Spleen (tissue), 11 donors: ENCODE results near the gene CYP24A1. TPM values are rescaled to one million over a fixed set of nuclear protein-coding genes. Genes with fewer than 3 reads are reported as not detected.

Experiments used
- DNase-seq: peaks from one replicate; pipeline ENCODE4 v3.0.0-alpha.2; 2020
- H3K27ac ChIP-seq, 8 donors: fragments of 200-600 bp; sonication (generic) in 7 of 8; 1 replicate in 4 of 8; 2 replicates in 4 of 8; pipeline versions ENCODE4 v1.5.0 to v1.8.0; 2016 to 2021; ENCODE audit warnings: inconsistent platforms in 4 of 8, mild to moderate bottlenecking in 4 of 8, moderate library complexity in 1 of 8
- H3K27me3 ChIP-seq, 7 donors: fragments of 200-600 bp; sonication (generic) in 6 of 7; replicated peaks in 1 of 7; 1 replicate in 4 of 7; 2 replicates in 3 of 7; pipeline versions ENCODE4 v1.5.0 to v1.8.0; 2016 to 2021; ENCODE audit warnings: inconsistent platforms in 3 of 7, mild to moderate bottlenecking in 1 of 7
- H3K36me3 ChIP-seq, 6 donors: fragments of 200-600 bp; sonication (generic) in 5 of 6; 1 replicate in 4 of 6; 2 replicates in 2 of 6; pipeline versions ENCODE4 v1.5.0 to v1.8.0; 2016 to 2021; ENCODE audit warnings: inconsistent platforms in 2 of 6
- H3K4me1 ChIP-seq, 6 donors: fragments of 200-600 bp; sonication (generic) in 5 of 6; 1 replicate in 3 of 6; 2 replicates in 3 of 6; pipeline versions ENCODE4 v1.5.0 to v1.8.0; 2016 to 2021; ENCODE audit warnings: inconsistent platforms in 3 of 6
- H3K4me3 ChIP-seq, 8 donors: fragments of 200-600 bp; sonication (generic) in 7 of 8; 1 replicate in 4 of 8; 2 replicates in 4 of 8; pipeline versions ENCODE4 v1.5.0 to v1.8.0; 2016 to 2021; ENCODE audit warnings: inconsistent platforms in 4 of 8, mild to moderate bottlenecking in 4 of 8, moderate library complexity in 2 of 8
- H3K9me3 ChIP-seq, 8 donors: fragments of 200-600 bp; sonication (generic) in 7 of 8; 1 replicate in 4 of 8; 2 replicates in 4 of 8; pipeline versions ENCODE4 v1.5.0 to v1.8.0; 2016 to 2021; ENCODE audit warnings: inconsistent platforms in 4 of 8
- POLR2A ChIP-seq, 3 donors: fragments of 450-650 bp; IDR thresholded peaks; one replicate each; pipeline ENCODE4 v1.5.1; 2017; ENCODE audit warnings: antibody characterized with exemption in 3 of 3, mild to moderate bottlenecking in 1 of 3
- POLR2AphosphoS5 ChIP-seq, 3 donors: sonication (generic); formaldehyde crosslinking; IDR thresholded peaks; one replicate each; pipeline ENCODE4 v1.5.1; 2017; ENCODE audit warnings: antibody characterized with exemption in 3 of 3
- WGBS, 5 donors: extraction: QIAGEN DNeasy Blood & Tissue Kit in 3 of 5; methylation state at CpG; one replicate each; pipeline versions ENCODE4 v1.1.5 to v1.1.7; 2013 to 2018; 5-methylcytosine and 5-hydroxymethylcytosine counted together
- intact Hi-C: fragments of 100-400 bp; cut with DNase I; formaldehyde crosslinking; loops from one replicate; pipeline ENCODE4 v1.15.0; 2023; ENCODE audit warnings: low total_unique reads
- polyA plus RNA-seq, 3 donors: library from polyadenylated mRNA; stranded (reverse); fragments of 200-250 nt; gene quantifications; one replicate each; pipeline ENCODE4 v1.2.1, GENCODE V29; 2013
- total RNA-seq, 7 donors: library from RNA; depleted of rRNA in 3 of 7; stranded (reverse); fragments of >200 nt in 3 of 7; fragmentation: NEBNext Ultra II Directional in 4 of 7; extraction: Animal tissue kit (Norgen Biotek cat#: 25700) in 4 of 7; gene quantifications; one replicate each; pipeline versions ENCODE4 v1.1.0 to v1.2.1, GENCODE V29; 2016 to 2021
- TF ChIP-seq, protein P1 (sequence below), 11 experiments: fragments of 200-600 bp in 7 of 11; fragments of 450-650 bp in 4 of 11; sonication (generic) in 4 of 11; IDR thresholded peaks in 8 of 11; conservative IDR thresholded peaks in 3 of 11; 1 replicate in 7 of 11; 2 replicates in 4 of 11; pipeline versions ENCODE4 v1.4.0 to v1.8.0; 2016 to 2021; ENCODE audit warnings: antibody characterized with exemption in 11 of 11, inconsistent platforms in 4 of 11, mild to moderate bottlenecking in 1 of 11
- donor health status: healthy with polysubstance abuse.
- donor health status: DM: no; HTN: no; CAD: no; lungs with moderate emphysema.
- donor health status: DM: no; HTN: no; CAD: no.
- donor health status: Bipolar disorder and iron deficiency.
- donor health status: healthy.
- donor health status: DM: no; HTN: no; CAD: no.
- donor health status: DM: yes; HTN: yes; CAD: no.

CYP24A1 gene
- total and polyA plus RNA-seq, 10 donors, result not detected

DNA sequence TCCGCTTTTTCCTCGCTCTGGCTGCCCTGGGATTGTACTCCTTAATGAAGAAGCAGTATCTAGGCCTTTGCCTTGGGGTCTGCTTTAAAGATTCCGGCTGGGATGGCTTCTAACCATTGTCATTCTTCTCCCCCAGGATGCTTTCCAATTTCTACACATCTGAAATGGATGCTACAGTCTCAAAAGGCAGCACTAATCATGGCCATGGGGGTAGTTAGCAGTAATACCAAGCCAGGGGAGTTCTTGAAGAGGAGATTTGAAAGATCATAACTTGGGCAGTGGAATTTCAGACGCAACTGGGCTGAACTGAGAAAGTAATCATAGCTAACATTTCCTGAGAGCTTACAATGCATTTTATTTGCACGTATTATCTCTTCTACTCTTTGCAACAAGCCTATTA is 30.7 kb upstream of the CYP24A1 start:
- no peak for DNase-seq
- Histone ChIP-seq H3K36me3 (no peaks in the 10 kb centered on the region), H3K27me3 (no peaks in the 10 kb centered on the region), H3K4me1 (peaks cover 9 to 19% (median 16%) of the 10 kb centered on the region in 6 donors), H3K9me3 (no peaks in the 10 kb centered on the region), H3K27ac (no peak overlapping the region), H3K4me3 (no peak overlapping the region)
- WGBS, 5 donors, result 86 to 94% (median 89%) methylated on average over 5 of the region's 5 CpGs
- intact Hi-C loops, result no loop called here
- TF ChIP-seq POLR2A (IDR thresholded peaks at IDR 0.05) (no peak), POLR2AphosphoS5 (IDR thresholded peaks at IDR 0.05) (no peak)
- TF ChIP-seq, protein P1, sequence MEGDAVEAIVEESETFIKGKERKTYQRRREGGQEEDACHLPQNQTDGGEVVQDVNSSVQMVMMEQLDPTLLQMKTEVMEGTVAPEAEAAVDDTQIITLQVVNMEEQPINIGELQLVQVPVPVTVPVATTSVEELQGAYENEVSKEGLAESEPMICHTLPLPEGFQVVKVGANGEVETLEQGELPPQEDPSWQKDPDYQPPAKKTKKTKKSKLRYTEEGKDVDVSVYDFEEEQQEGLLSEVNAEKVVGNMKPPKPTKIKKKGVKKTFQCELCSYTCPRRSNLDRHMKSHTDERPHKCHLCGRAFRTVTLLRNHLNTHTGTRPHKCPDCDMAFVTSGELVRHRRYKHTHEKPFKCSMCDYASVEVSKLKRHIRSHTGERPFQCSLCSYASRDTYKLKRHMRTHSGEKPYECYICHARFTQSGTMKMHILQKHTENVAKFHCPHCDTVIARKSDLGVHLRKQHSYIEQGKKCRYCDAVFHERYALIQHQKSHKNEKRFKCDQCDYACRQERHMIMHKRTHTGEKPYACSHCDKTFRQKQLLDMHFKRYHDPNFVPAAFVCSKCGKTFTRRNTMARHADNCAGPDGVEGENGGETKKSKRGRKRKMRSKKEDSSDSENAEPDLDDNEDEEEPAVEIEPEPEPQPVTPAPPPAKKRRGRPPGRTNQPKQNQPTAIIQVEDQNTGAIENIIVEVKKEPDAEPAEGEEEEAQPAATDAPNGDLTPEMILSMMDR (IDR thresholded peaks at IDR 0.05 in 8 of 11, conservative IDR thresholded peaks at IDR 0.05 in 3 of 11), result no peak

DNA sequence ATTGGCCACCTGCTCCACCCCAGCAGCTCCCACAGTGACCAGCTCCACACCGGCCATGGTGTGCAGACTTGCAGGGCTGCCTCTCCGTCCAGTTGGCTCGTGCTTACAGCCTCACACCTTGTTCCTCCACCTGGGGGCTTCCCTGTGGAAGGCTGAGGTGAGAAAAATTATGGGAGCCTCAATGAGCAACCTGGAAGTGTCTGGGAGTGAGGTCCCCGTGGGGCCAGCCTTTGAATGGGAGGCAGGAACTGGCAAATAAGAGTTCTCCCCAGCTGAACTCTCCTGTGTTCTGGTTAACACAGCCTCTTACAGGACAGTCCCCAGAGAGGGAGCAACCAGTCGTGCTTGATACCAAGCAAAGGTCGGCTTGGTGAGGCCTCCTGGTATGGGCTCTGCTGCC is 30.3 kb upstream of the CYP24A1 start:
- intact Hi-C loops, result no loop called here
- H3K36me3 ChIP-seq, result no peaks in the 10 kb centered on the region
- H3K27ac ChIP-seq, result no peak overlapping the region
- WGBS, 5 donors, result 77 to 94% (median 81%) methylated on average over 6 of the region's 6 CpGs
- H3K27me3 ChIP-seq, result no peaks in the 10 kb centered on the region
- DNase-seq, result no peak
- no peaks in the 10 kb centered on the region for H3K9me3 ChIP-seq
- H3K4me1 ChIP-seq, result peaks cover 5 to 14% (median 12%) of the 10 kb centered on the region in 6 donors
- no peak overlapping the region for H3K4me3 ChIP-seq
- TF ChIP-seq POLR2A (IDR thresholded peaks at IDR 0.05), result no peak

DNA sequence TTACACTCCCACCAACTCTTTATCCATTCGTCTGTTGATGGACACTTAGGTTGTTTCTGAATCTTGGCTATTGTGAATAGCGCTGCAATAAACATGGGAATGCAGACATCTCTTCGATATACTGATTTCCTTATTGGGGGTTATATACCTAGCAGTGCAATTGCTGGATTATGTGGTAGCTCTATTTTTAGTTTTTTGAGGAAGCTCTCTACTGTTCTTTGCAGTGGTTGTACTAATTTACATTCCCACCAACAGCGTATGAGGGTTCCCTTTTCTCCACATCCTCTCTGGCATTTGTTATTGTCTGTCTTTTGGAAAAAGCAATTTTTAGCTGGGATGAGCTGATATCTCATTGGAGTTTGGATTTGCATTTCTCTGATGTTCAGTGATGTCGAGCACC is 29.5 kb upstream of the CYP24A1 start:
- Histone ChIP-seq H3K27ac (no peak overlapping the region), H3K4me1 (peaks cover 0 to 7% (median 5%) of the 10 kb centered on the region in 6 donors), H3K4me3 (no peak overlapping the region), H3K27me3 (no peaks in the 10 kb centered on the region), H3K9me3 (no peaks in the 10 kb centered on the region), H3K36me3 (no peaks in the 10 kb centered on the region)
- DNase-seq, result no peak
- intact Hi-C loops, result no loop called here
- TF ChIP-seq POLR2AphosphoS5 (IDR thresholded peaks at IDR 0.05) (no peak), POLR2A (IDR thresholded peaks at IDR 0.05) (no peak)
- TF ChIP-seq, protein P1 (IDR thresholded peaks at IDR 0.05 in 8 of 11, conservative IDR thresholded peaks at IDR 0.05 in 3 of 11), result no peak
- WGBS, 5 donors, result 46 to 60% (median 50%) methylated on average over 5 of the region's 5 CpGs

DNA sequence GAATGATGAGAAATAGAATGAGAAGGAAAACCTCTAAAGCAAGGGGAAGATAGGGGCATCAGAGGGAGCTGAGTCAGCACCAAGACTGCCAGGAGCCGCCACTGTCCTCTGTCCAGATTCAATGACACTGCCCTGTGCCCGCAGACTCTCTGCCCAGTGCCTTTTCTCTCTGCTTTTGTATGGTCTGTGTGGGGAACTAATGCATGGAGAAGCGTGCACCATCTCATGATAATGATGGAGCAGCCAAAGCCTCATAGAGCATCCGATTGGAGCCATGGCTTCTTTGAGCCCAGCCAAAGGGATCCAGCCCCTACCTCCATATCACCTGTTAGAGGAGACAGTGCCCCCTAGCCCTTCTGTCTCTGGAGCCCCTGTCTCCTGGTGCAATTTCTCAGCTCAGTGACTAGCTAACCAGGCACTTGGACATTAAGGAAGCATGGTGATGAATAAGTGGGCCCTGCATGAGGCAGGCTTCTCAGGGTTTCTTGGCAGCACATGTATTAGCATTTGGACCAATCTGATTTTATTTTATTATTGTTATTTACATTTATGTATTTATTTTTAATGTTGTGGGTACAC is 27.6 kb upstream of the CYP24A1 start:
- intact Hi-C loops, result no loop called here
- H3K36me3 ChIP-seq, result no peaks in the 10 kb centered on the region
- no peak for TF ChIP-seq POLR2A (IDR thresholded peaks at IDR 0.05)
- TF ChIP-seq, protein P1 (IDR thresholded peaks at IDR 0.05 in 8 of 11, conservative IDR thresholded peaks at IDR 0.05 in 3 of 11), result no peak
- TF ChIP-seq POLR2AphosphoS5 (IDR thresholded peaks at IDR 0.05), result no peak
- H3K9me3 ChIP-seq, result no peaks in the 10 kb centered on the region
- 68 to 85% (median 74%) methylated on average over 4 of the region's 4 CpGs for WGBS, 5 donors
- H3K27me3 ChIP-seq, result no peaks in the 10 kb centered on the region
- DNase-seq, result no peak
- H3K4me1 ChIP-seq, result no peaks in the 10 kb centered on the region
- no peak overlapping the region for H3K4me3 ChIP-seq
- no peak overlapping the region for H3K27ac ChIP-seq
